ENCODE results near the gene CYTH3. TPM values are rescaled to one million over a fixed set of nuclear protein-coding genes. Genes with fewer than 3 reads are reported as not detected.
A peak's percentile ranks its signal among the peaks of the same experiment; 100 is the strongest.

The CYTH3 gene
- total RNA-seq, 2 donors from 2014 or later: 1.4 to 2.0 TPM

- Mint-ChIP-seq H3K9me3 (no peaks in the 10 kb centered on the region), H3K4me3 (no peak overlapping the region), H3K27ac (no peak overlapping the region), H3K36me3 (ENCODE audit: insufficient read depth in 2 of 2) (peaks cover 0 to 4% of the 10 kb centered on the region in 2 donors), H3K4me1 (ENCODE audit: low read depth) (peaks cover 22% of the 10 kb centered on the region), H3K27me3 (ENCODE audit: low read depth) (peaks cover 46% of the 10 kb centered on the region)
- ATAC-seq (replicated peaks in 1 of 2) (no peak), DNase-seq (no peak)
Observed at GRCh38 chr7:6274743-6275142, 2.3 kb upstream of the CYTH3 start.

- no peak for DNase-seq
Observed at GRCh38 chr7:6273917-6274630, 1.6 kb upstream of the CYTH3 start.

GRCh38 chr7:6273380-6273837 lies 985 bp upstream of the CYTH3 start:
- Mint-ChIP-seq H3K27ac (peak overlapping the region; percentile 24), H3K4me1 (ENCODE audit: low read depth) (peaks cover 22% of the 10 kb centered on the region), H3K9me3 (no peaks in the 10 kb centered on the region), H3K4me3 (peak overlapping the region; percentile 49 to 85), H3K27me3 (ENCODE audit: low read depth) (peaks cover 60% of the 10 kb centered on the region), H3K36me3 (ENCODE audit: insufficient read depth in 2 of 2) (peaks cover 0 to 4% of the 10 kb centered on the region in 2 donors)
- no peak for ATAC-seq (replicated peaks in 1 of 2)
- no peak for DNase-seq

More at GRCh38 chr7:6273917-6274630, 1.6 kb upstream of the CYTH3 start:
- H3K27ac Mint-ChIP-seq: peak overlapping the region; percentile 24
- H3K27me3 Mint-ChIP-seq (ENCODE audit: low read depth): peaks cover 53% of the 10 kb centered on the region
- H3K4me3 Mint-ChIP-seq: peak overlapping the region in 1 of 2 donors; percentile 85
- no peaks in the 10 kb centered on the region for H3K9me3 Mint-ChIP-seq
- ATAC-seq (replicated peaks in 1 of 2): no peak
- peaks cover 22% of the 10 kb centered on the region for H3K4me1 Mint-ChIP-seq (ENCODE audit: low read depth)
- peaks cover 0 to 4% of the 10 kb centered on the region in 2 donors for H3K36me3 Mint-ChIP-seq (ENCODE audit: insufficient read depth in 2 of 2)

GRCh38 chr7:6271694-6272440 lies 557 bp downstream of the CYTH3 start:
- Mint-ChIP-seq H3K27ac (no peak overlapping the region), H3K4me3 (peak overlapping the region; percentile 94 to 95), H3K9me3 (no peaks in the 10 kb centered on the region), H3K4me1 (ENCODE audit: low read depth) (peaks cover 22% of the 10 kb centered on the region), H3K27me3 (ENCODE audit: low read depth) (peaks cover 65% of the 10 kb centered on the region), H3K36me3 (ENCODE audit: insufficient read depth in 2 of 2) (peaks cover 0 to 4% of the 10 kb centered on the region in 2 donors)
- DNase-seq (peak; percentile 33 to 35), ATAC-seq (replicated peaks in 1 of 2) (peak; percentile 18 to 40)

- peak; percentile 31 to 37 for DNase-seq
- Mint-ChIP-seq H3K27me3 (ENCODE audit: low read depth) (peaks cover 71% of the 10 kb centered on the region), H3K27ac (peak overlapping the region; percentile 66), H3K4me3 (peak overlapping the region; percentile 94 to 95), H3K36me3 (ENCODE audit: insufficient read depth in 2 of 2) (peaks cover 0 to 4% of the 10 kb centered on the region in 2 donors), H3K9me3 (no peaks in the 10 kb centered on the region), H3K4me1 (ENCODE audit: low read depth) (peaks cover 22% of the 10 kb centered on the region)
- ATAC-seq (replicated peaks in 1 of 2): peak; percentile 43 to 50
Observed at GRCh38 chr7:6271060-6271658, 1.3 kb downstream of the CYTH3 start.

GRCh38 chr7:6269527-6269926 lies 2.9 kb downstream of the CYTH3 start:
- DNase-seq: no peak
- no peaks in the 10 kb centered on the region for H3K9me3 Mint-ChIP-seq
- H3K27me3 Mint-ChIP-seq (ENCODE audit: low read depth): peaks cover 69% of the 10 kb centered on the region

GRCh38 chr7:6268907-6269306 lies 3.5 kb downstream of the CYTH3 start:
- H3K9me3 Mint-ChIP-seq: no peaks in the 10 kb centered on the region
- no peak overlapping the region for H3K27ac Mint-ChIP-seq
- H3K4me3 Mint-ChIP-seq: no peak overlapping the region
- H3K27me3 Mint-ChIP-seq (ENCODE audit: low read depth): peaks cover 63% of the 10 kb centered on the region
- H3K4me1 Mint-ChIP-seq (ENCODE audit: low read depth): peaks cover 22% of the 10 kb centered on the region
- H3K36me3 Mint-ChIP-seq (ENCODE audit: insufficient read depth in 2 of 2): peaks cover 0 to 4% of the 10 kb centered on the region in 2 donors
- DNase-seq (no peak), ATAC-seq (replicated peaks in 1 of 2) (no peak)

More at GRCh38 chr7:6269527-6269926, 2.9 kb downstream of the CYTH3 start:
- Mint-ChIP-seq H3K4me3 (no peak overlapping the region), H3K36me3 (ENCODE audit: insufficient read depth in 2 of 2) (peaks cover 0 to 4% of the 10 kb centered on the region in 2 donors), H3K4me1 (ENCODE audit: low read depth) (peaks cover 22% of the 10 kb centered on the region), H3K27ac (no peak overlapping the region)
- ATAC-seq (replicated peaks in 1 of 2): no peak

- no peak for DNase-seq
- Mint-ChIP-seq H3K27ac (no peak overlapping the region), H3K36me3 (ENCODE audit: insufficient read depth in 2 of 2) (peaks cover 0 to 4% of the 10 kb centered on the region in 2 donors), H3K4me3 (no peak overlapping the region), H3K9me3 (no peaks in the 10 kb centered on the region), H3K27me3 (ENCODE audit: low read depth) (peaks cover 56% of the 10 kb centered on the region), H3K4me1 (ENCODE audit: low read depth) (peaks cover 22% of the 10 kb centered on the region)
- no peak for ATAC-seq (replicated peaks in 1 of 2)
Observed at GRCh38 chr7:6268023-6268900, 4.2 kb downstream of the CYTH3 start.

GRCh38 chr7:6266699-6267098 lies 5.7 kb downstream of the CYTH3 start:
- peaks cover 0 to 3% of the 10 kb centered on the region in 2 donors for H3K36me3 Mint-ChIP-seq (ENCODE audit: insufficient read depth in 2 of 2)
- H3K27me3 Mint-ChIP-seq (ENCODE audit: low read depth): peaks cover 52% of the 10 kb centered on the region
- H3K9me3 Mint-ChIP-seq: no peaks in the 10 kb centered on the region
- peaks cover 18% of the 10 kb centered on the region for H3K4me1 Mint-ChIP-seq (ENCODE audit: low read depth)
- H3K27ac Mint-ChIP-seq: no peak overlapping the region
- no peak for DNase-seq
- no peak overlapping the region for H3K4me3 Mint-ChIP-seq
- no peak for ATAC-seq (replicated peaks in 1 of 2)

- ATAC-seq (replicated peaks in 1 of 2) (no peak), DNase-seq (no peak)
- H3K27me3 Mint-ChIP-seq (ENCODE audit: low read depth): peaks cover 40% of the 10 kb centered on the region
- H3K9me3 Mint-ChIP-seq: no peaks in the 10 kb centered on the region
- H3K4me1 Mint-ChIP-seq (ENCODE audit: low read depth): peaks cover 22% of the 10 kb centered on the region
- no peak overlapping the region for H3K4me3 Mint-ChIP-seq
- no peaks in the 10 kb centered on the region for H3K36me3 Mint-ChIP-seq (ENCODE audit: insufficient read depth in 2 of 2)
- H3K27ac Mint-ChIP-seq: no peak overlapping the region
Observed at GRCh38 chr7:6262221-6262620, 10.2 kb downstream of the CYTH3 start.

GRCh38 chr7:6261699-6262098 lies 10.7 kb downstream of the CYTH3 start:
- DNase-seq (no peak), ATAC-seq (replicated peaks in 1 of 2) (no peak)
- Mint-ChIP-seq H3K27me3 (ENCODE audit: low read depth) (peaks cover 39% of the 10 kb centered on the region), H3K36me3 (ENCODE audit: insufficient read depth in 2 of 2) (no peaks in the 10 kb centered on the region), H3K4me3 (no peak overlapping the region), H3K4me1 (ENCODE audit: low read depth) (peaks cover 28% of the 10 kb centered on the region), H3K27ac (no peak overlapping the region), H3K9me3 (no peaks in the 10 kb centered on the region)

Data from activated T-cell treated with anti-CD3 and anti-CD28 coated beads, Interleukin-2, amount 50 U/mL, for 72 hours (primary cell).